ENCODE measurements around the gene AUTS2. TPM values are rescaled to one million over a fixed set of nuclear protein-coding genes. Genes with fewer than 3 reads are reported as not detected.

The AUTS2 gene
- total and polyA plus RNA-seq, 2 of the 8 experiments (the other 6 are each of a cell fraction or from before 2014, with no cell fraction given) = 25.9 to 101 TPM

- TF ChIP-seq MAX (IDR thresholded peaks at IDR 0.05) (peak; percentile 5; the same call in 1 of the 2 replicates), CHD1 (IDR thresholded peaks at IDR 0.05; ENCODE audit: low read depth, low read length) (0 out of 2 replicates have a peak, but pooled peaks have one; percentile 28), SIRT6 (IDR thresholded peaks at IDR 0.05; ENCODE audit: low read length) (no peak), GABPA (IDR thresholded peaks at IDR 0.05; ENCODE audit: borderline replicate concordance, insufficient read depth, low read length) (no peak), NRF1 (IDR thresholded peaks at IDR 0.05; ENCODE audit: low read depth, low read length) (no peak), EP300 (IDR thresholded peaks at IDR 0.05; ENCODE audit: borderline replicate concordance in 1 of 2, low read depth in 2 of 2, low read length in 2 of 2) (peak in 1 of 2 experiments; percentile 77; a peak in 1 of 3 replicates), SP4 (IDR thresholded peaks at IDR 0.05; ENCODE audit: low read length) (no peak), JUN (IDR thresholded peaks at IDR 0.05; ENCODE audit: low read depth, low read length) (no peak; the same call in 1 of the 2 replicates), SRF (IDR thresholded peaks at IDR 0.05; ENCODE audit: low read depth, low read length) (no peak), HDAC2 (IDR thresholded peaks at IDR 0.05; ENCODE audit: borderline replicate concordance in 1 of 2, low read depth in 2 of 2, low read length in 2 of 2) (peak; percentile 64 to 95; a peak in 2 of 4 replicates), SIX5 (IDR thresholded peaks at IDR 0.05; ENCODE audit: low read depth, low read length) (no peak), SIN3A (conservative IDR thresholded peaks at IDR 0.05 in 1 of 2, IDR thresholded peaks at IDR 0.05 in 1 of 2; ENCODE audit: low read depth in 1 of 2, low read length in 2 of 2) (peak; percentile 69 to 88), SP2 (IDR thresholded peaks at IDR 0.05; ENCODE audit: low read length) (no peak), USF2 (IDR thresholded peaks at IDR 0.05; ENCODE audit: low read length) (no peak)
Observed at GRCh38 chr7:70700055-70700940, 1102.0 kb downstream of the AUTS2 start (continued).
